ENCODE data around the gene RELB. TPM values are rescaled to one million over a fixed set of nuclear protein-coding genes. Genes with fewer than 3 reads are reported as not detected.
A peak's percentile ranks its signal among the peaks of the same experiment; 100 is the strongest.

Gene RELB
- total RNA-seq, 1 donor from 2014 or later = 2.9 TPM

DNA sequence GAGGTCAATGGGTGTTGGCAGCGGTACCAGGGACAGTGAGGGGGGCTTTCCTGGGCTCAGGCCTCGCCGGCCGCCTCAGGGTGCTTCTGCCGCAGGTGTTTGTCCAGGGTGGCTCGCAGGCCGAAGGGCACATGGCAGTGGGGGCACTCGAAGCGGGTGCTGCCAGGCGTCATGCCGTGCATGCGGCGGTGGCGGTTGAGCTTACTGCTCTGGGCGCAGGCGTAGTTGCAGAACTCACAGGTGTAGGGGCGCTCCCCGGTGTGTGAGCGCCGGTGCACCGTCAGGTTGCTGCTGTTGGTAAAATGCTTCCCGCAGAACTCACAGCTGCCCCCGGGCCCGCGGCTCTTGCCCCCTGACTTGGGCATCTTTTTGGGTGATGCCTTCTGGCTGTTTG, 70.3 kb downstream of the RELB start:
- peaks cover 7 to 54% of the 10 kb centered on the region in 2 donors for H3K36me3 ChIP-seq
- intact Hi-C loops (cut with DNase I) = no loop called here
- peaks cover 32% of the 10 kb centered on the region for H3K4me1 ChIP-seq
- TF ChIP-seq CTCF (IDR thresholded peaks at IDR 0.05) = no peak
- no peak for TF ChIP-seq POLR2AphosphoS5 (IDR thresholded peaks at IDR 0.05; ENCODE audit: insufficient read depth in 1 of 2, low read depth in 1 of 2)
- no peak for TF ChIP-seq POLR2A (IDR thresholded peaks at IDR 0.05)
- H3K27ac ChIP-seq = no peak overlapping the region
- H3K9me3 ChIP-seq = no peaks in the 10 kb centered on the region
- H3K27me3 ChIP-seq = no peaks in the 10 kb centered on the region
- H3K4me3 ChIP-seq = no peak overlapping the region
- no peak for DNase-seq (ENCODE audit: extremely low spot score in 2 of 2)

DNA sequence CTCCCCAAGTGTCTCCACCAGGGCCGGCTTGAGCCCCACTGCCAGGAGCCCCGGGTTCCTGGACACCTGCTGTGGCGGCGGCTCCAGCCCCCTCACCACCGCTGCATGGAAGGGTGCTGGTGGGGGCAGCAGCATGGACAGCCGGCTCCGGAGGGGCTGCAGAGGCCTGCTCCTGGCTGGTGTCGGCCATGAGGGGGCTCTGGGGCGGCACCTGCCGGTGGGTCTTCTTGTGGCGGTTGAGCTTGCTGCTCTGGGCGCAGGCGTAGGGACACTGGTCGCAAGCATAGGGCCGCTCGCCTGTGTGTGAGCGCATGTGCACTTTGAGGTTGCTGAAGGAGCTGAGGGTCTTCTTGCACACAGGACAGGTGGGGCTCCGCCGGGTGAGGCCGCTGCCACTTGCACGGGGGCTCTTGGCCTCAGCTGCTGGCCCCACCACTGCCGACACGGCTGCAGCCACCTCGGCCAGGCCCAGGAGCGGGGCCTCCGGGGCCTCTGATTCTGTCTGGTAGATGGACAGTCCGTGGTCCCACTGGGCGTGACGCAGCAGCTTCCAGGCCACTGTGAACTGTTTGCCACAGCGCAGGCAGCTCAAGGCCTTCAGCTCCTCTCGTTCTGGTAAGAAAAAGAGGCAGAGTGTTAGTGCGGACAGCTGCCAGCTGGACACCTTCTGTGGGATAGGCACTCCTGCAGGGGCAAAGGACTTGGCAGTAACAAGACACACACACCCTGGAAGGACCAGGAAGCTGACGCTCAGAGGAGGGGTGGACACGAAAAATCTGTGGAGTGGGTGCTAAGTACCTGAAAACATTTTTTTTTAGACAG, 70.9 kb downstream of the RELB start:
- TF ChIP-seq POLR2AphosphoS5 (IDR thresholded peaks at IDR 0.05; ENCODE audit: insufficient read depth in 1 of 2, low read depth in 1 of 2) = no peak
- TF ChIP-seq POLR2A (IDR thresholded peaks at IDR 0.05) = no peak
- no peak for TF ChIP-seq CTCF (IDR thresholded peaks at IDR 0.05)
- Histone ChIP-seq H3K4me3 (no peak overlapping the region), H3K4me1 (peaks cover 39% of the 10 kb centered on the region), H3K36me3 (peaks cover 7 to 48% of the 10 kb centered on the region in 2 donors), H3K27me3 (no peaks in the 10 kb centered on the region), H3K9me3 (no peaks in the 10 kb centered on the region), H3K27ac (no peak overlapping the region)
- no peak for DNase-seq (ENCODE audit: extremely low spot score in 2 of 2)
- intact Hi-C loops (cut with DNase I) = no loop called here

DNA sequence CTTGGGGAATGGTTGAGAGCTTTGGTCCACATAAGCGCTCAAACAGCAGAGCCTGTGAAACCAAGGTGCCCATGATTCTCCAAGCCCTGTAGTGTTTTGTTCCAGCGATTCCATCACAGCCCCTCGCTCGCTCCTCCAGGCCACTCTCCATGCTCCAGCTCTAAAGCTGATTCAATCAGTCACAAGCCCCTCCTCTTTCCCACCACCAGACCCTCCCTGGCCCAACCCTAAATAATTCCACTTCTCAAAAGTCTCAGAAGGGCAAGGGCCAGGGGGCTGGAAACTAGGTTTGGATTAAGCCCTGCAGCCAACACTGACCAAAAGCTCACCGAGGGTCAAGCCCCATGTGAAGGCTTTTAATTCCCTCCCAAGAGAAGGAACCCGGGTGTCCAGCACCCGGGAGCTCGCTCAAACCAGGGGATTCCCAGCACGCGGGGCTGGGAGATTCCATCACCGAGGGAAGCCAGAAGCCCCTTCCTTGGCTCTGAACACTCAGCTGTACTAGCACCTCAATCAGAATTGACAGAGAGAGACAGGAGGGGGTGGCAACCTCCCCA, 73.6 kb downstream of the RELB start:
- no peaks in the 10 kb centered on the region for H3K27me3 ChIP-seq
- peak overlapping the region; percentile 56 to 63 for H3K4me3 ChIP-seq
- no peak for TF ChIP-seq POLR2A (IDR thresholded peaks at IDR 0.05)
- intact Hi-C loops (cut with DNase I) = no loop called here
- no peak for DNase-seq (ENCODE audit: extremely low spot score in 2 of 2)
- H3K36me3 ChIP-seq = peaks cover 7 to 23% of the 10 kb centered on the region in 2 donors
- H3K9me3 ChIP-seq = no peaks in the 10 kb centered on the region
- H3K4me1 ChIP-seq = peaks cover 55% of the 10 kb centered on the region
- peak overlapping the region; percentile 66 for H3K27ac ChIP-seq

DNA sequence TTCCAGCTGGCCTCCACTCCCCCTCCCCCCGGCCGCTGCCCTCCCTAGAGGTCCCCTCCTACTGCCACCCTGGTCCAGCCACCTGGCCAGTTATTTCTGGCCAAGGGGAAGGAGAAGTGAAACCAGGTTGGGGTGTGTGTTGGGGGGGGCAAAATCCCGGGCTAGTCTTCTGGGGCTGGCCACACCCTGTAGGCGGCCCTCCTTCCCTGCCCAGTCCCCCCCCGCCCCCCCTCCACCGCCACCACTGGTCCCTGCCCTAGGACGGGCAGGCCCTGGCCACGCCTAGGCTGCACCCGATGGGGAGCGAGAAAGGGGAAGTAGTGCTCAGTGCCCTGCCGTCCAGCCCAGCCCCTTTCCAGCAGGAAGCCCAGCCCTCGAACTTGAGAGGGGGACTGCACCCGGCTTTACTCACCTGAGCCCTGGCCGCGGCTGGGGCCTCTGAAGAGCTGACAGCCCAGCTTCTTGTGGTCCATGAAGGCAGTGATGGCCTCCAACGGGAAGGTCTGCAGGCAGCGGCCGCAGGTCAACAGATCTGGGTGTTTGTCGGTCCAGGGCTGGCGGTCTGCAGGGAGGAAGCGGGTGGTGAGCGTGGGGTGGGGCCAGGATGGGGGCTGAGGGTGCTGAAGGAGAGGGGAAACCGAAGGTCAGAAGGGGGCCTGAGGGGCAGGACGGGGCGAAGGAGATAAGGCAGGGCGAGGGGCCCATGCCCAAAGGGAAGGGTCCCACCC, 74.2 kb downstream of the RELB start:
- TF ChIP-seq POLR2A (IDR thresholded peaks at IDR 0.05) = no peak
- TF ChIP-seq POLR2AphosphoS5 (IDR thresholded peaks at IDR 0.05; ENCODE audit: insufficient read depth in 1 of 2, low read depth in 1 of 2) = peak in 1 of 2 donors; percentile 44

GRCh38 chr19:45076029-45076850, 75.0 kb downstream of the RELB start, which contains the start of gene ZNF296:
TSS of gene ZNF296 (minus strand) at chr19:45076478. CDS start at chr19:45076373, 105 bp downstream.
- TF ChIP-seq CTCF (IDR thresholded peaks at IDR 0.05) (no peak), POLR2A (IDR thresholded peaks at IDR 0.05) (peak in 1 of 2 donors; percentile 60), POLR2AphosphoS5 (IDR thresholded peaks at IDR 0.05; ENCODE audit: insufficient read depth in 1 of 2, low read depth in 1 of 2) (peak; percentile 32 to 44)
- Histone ChIP-seq H3K27ac (peak within 1 kb of the TSS; percentile 66), H3K4me3 (peak within 1 kb of the TSS; percentile 56 to 63), H3K4me1 (peaks cover 61% of the 10 kb centered on the region), H3K9me3 (no peaks in the 10 kb centered on the region), H3K27me3 (no peaks in the 10 kb centered on the region), H3K36me3 (peaks cover 0 to 9% of the 10 kb centered on the region in 2 donors)
- DNase-seq (ENCODE audit: extremely low spot score in 2 of 2) = no peak
- intact Hi-C loops (cut with DNase I) = no loop called here

More for the DNA sequence above, 74.2 kb downstream of the RELB start:
- Histone ChIP-seq H3K9me3 (no peaks in the 10 kb centered on the region), H3K4me3 (peak overlapping the region; percentile 56 to 63), H3K27ac (peak overlapping the region; percentile 66), H3K27me3 (no peaks in the 10 kb centered on the region), H3K36me3 (peaks cover 4 to 16% of the 10 kb centered on the region in 2 donors), H3K4me1 (peaks cover 61% of the 10 kb centered on the region)
- intact Hi-C loops (cut with DNase I) = no loop called here
- no peak for DNase-seq (ENCODE audit: extremely low spot score in 2 of 2)

Measured in vagina (tissue), 2 donors.